NCI-H345 treated with DMSO at 0.1 percent for 48 hours (cell line): ENCODE results near the gene TOP2B.

ENCODE experiments used
- DNase-seq: peaks from one replicate; lab custom pipeline; 2025; ENCODE audit not compliant: unreplicated experiment; lab: John Stamatoyannopoulos, UW

TOP2B gene

DNA sequence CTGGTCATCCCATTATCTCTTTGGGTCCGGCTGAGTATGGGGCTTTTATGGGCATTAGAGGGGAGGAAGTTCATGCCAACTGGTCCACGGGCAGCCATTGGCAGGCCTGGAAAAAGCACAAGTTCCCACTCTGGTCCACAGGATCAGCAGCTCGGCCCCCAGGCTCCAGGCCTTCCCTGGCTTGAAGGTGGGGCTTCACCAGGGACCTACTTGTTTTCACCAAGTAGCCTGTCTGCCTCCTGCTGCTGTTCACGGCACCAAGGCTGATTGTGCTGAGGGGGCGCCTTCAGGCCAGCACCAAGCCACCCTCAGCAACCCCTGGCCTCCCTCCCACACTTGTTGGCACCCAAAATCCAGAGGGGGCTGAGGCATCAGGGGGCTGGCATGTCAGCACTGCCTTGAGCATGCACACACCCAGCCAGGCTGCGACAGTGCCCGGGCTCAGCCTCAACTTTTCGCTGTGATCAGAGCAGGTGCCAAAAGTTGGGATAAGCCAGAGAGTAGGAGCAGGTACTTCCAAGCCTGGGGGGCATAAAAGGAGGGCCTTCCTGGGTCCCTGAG is 9.1 kb upstream of the TOP2B start:
- DNase-seq, result no peak

DNA sequence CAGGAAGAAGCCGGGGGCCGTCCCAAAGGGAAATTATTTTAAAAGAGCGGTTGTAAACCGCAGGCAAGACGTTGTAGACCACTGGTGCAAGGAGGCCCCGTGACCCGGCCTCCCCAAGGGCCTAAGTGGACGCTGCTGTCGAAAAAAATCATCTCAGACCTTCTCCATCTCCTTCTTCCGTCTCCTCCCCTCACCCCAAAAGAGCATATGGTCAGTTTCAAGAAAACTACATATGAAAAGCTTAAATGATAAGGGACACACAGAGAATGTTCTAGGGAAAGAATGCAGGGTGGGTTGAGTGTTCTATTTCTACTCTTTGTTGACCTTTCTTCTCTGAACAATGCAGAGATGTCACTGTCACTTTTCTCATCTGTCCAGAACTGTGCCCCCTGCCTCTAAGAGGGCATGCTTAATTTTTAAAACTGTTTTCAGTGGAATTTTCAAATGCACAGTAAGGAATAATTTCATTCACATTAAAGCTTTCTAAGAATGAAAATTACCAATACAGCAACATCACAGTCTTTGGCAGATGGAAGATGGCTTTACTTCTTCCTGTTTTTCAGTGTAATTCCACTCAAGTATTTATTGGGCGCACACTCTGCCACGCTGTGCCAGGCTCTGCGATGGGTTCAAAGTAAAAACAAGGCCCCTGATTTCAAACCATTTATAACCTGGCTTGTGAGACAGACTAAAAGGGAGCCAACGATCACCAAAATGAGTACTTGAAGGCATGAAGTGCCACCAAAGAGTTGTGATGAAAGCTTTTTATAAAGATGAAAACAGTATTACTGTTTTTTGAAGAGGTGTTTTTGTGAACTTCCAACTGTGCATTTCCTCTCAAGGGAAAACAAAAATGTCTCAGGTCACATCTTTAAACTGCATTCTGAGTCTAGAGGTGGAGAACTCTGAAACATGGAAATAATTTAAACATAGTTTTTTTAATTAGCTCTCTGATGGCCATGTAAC is 891 bp upstream of the TOP2B start:
- no peak for DNase-seq

DNA sequence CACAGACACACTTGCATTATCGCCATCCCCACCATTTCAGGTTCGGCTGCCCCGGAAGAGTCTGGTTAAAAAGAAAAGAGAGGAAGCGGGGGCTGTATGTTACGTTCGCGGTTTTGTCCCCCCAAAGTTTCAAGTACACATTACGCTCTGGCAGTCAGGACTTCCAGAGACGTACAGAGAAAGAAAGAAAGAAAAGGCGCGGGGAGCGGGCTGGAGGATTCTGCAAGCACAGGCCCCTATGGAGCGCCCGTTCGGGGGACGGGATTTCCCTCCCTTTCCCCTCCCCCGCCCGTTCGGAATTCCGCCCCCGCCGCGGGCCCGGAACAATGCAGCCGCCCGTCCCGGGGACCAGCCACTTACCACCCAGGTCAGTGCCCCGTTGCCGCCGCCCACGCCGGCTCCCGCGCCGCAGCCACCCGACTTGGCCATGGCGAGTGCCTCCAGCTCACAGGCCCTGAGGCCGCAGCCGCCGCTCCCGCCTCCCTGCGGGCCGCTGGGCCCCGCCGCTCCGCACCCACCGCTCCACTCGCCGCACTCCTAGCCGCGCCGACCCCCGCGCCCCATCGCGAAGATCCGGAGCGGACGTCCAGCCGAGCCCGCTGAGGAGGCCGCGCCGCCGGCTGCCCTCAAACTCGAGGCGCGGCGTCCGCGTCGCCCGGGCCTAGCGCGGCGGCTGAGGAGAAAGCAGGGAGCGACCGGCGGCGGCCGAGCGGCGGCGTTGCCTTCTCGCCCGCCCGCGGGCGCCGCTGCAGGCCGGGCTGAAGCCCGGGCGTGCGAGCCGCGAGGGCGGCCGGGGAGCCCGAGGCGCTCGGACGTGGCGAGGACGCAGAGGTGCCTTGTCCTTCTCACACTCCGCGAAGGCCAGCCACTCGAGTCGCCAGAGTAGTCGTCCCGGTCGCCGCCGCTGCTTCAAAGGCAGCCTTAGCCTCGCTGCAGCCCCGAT is 567 bp downstream of the TOP2B start:
- DNase-seq, result no peak

DNA sequence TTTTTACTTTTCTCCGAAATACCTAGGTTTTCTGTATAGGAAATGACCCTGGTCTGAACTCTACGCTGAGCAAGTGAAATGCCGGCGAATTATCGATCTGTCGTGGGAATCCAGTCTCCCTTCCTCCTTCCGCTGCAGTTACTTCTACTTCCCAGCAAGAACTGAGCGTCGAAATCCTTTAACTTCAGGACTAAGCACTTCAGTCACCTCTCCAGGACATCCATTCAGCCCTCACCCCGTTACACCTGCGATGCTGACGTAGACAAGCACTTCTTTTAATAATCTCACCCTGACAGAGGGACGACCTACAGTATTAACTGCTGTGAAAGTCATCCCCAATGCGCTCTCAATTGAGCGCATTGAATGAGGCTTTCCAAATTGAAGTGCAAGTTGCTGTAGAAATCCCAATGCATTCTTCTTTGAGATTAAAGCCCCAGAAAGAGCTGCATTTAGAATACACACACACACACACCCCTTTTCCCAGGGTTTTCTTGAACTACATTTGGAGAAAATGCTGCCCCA is 1.3 kb downstream of the TOP2B start:
- peak; percentile 15 for DNase-seq

DNA sequence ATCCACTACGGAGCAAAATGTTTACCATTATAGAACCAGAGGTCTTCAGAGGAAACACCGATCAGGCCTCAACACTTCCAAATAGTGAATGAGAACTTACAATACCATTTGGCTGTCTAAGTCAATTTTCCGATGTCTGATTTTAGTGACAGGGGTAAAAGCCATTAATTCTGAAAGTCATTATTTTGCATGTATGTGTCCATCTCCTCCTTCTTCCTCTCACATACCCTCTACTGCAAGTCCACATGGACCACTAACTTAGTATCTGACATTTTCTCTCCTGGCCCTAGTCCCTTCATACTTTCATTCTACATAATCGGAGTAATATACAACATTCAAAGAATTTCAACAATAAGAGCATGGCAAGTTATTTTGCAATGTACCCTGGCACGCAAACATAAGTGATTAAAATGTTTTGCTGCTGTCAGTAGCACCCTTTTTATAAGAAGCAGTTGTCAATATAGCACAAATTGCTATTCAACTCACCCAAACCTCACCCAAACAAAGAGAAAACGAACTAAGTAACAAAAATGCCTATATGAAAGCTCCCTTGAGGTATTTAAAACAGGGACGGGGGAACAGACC is 1.9 kb downstream of the TOP2B start:
- DNase-seq, result no peak

DNA sequence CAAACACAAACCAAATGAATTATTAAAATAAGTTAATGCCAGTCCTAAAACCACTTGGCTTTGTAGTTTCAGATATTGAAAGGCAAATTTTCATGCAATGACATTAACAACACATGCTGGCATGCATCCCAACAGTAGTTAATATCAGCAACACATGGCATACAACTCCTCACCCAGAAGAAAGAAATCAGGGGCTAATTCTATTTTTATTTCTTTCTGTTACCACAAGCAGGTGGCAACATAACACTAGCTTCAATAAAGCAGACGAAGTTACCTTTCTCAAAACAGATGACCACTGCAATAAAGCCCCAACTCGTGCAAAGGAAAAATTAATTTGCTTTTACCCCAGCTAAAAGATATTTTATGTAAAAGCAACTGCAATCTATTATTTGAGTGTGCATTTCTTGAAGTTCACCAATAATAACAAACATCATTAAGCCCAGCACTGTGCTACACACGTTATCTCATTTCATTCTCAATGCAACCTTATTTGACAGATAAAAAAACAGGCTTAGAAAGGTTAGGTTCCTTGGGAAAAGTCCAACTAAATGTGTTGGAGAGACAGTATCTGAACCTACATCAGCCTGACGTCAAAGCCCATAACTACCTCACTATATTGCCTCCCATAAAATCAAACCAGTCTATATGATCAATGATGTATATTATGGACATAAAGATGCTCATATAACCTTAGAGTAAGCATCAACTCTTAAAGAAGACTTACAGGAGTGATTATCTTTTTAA is 2.8 kb downstream of the TOP2B start:
- DNase-seq, result no peak

DNA sequence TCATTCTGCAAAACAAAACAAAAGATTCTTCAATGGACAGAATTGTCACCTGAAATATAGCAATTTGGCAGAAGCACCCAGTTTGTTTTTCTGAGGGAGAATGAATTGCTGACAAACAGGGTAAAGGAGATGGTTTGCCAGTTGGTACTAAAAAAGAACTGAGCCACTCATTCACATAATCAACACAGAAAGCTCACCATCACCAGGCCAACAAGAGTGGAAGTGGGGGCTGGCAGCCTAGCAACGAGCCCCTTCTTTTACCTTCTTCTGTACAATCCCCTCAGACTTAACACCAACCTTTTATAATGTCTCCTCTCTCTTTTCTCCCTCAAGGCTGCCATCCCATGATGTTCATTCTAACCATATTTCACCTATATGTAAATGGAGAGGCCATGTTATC is 5.9 kb downstream of the TOP2B start:
- no peak for DNase-seq

DNA sequence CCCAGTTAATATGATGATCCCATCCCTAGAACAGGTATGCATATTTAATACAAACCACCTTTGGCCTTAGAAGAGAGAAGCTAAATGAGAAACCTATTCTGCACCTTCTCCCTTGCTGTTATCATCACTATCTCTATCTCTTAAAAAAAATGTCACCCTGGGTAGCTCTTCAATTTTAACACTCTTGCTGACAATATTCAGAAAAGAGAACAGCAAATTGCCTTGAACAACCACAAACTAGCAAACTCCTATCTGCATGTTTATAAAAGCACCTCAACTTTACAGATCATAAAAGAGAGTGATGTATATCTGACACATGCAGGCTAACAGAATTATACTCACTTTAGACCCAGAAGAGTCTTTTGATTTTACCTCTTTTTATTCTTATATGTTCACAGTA is 7.4 kb downstream of the TOP2B start:
- no peak for DNase-seq

DNA sequence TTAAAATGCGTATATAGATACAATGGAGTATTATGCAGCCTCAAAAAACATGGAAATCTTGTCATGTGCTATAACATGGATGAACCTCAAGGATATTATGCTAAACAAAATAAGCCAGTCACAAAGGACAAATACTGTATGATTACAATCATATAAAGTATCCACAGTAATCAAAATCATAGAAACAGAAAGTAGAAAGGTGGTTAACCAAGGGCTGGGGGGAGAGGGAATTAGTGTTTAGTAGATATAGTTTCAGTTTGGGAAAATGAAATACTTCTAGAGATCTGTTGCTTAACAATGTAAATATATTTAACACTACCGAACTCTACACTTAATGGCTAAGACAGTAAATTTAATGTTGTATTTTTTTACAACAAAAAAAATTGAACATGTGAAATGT is 9.0 kb downstream of the TOP2B start:
- DNase-seq, result no peak

DNA sequence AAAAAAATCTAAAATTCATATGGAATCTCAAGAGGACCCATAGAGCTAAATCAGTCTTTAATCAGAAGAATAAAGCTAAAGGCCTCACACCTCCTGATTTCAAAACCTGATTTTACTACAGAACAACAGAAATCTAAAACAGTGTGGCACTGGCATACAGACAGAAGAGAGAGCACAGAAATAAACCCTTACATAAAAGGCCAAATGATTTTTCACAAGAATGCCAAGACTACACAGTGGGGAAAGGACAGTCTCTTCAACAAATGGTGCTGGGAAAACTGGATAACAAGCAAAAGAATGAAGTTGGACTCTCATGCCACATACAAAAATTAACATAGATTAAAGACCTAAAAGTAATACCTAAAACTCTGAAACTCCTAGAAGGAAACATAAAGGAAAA is 10.1 kb downstream of the TOP2B start:
- DNase-seq, result no peak

DNA sequence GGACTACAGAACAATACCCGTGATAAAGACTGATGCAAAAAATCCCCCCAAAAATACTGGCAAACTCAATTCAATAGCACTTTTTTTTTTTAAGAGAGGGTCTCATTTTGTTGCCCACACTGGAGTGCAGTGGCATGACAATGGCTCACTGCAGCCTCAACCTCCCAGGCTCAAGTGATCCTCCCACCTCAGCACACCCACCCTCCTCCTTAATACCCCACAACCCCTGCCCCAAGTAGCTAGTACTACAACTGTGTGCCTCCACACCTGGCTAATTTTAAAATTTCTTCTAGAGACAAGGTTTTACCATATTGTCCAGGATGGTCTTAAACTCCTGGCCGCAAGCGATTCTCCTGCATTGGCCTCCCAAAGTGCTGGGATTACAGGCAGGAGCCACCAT is 11.4 kb downstream of the TOP2B start:
- DNase-seq, result no peak

DNA sequence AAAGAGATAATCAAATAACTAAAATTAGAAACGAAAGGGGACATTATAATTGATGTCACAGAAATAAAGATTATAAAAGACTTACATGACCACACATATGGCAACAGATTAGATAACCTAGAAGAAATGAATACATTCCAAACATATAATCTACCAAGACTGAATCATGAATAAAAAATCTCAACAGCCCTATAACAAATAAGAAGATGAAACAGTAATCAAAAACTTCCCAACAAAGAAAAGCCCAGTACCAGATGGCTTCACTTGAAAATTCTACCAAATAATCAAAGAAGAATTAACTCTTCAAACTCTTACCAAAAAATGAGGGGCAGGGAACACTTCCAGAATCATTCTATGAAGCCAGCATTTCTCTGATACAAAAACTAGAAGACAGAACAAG is 11.8 kb downstream of the TOP2B start:
- DNase-seq, result no peak

DNA sequence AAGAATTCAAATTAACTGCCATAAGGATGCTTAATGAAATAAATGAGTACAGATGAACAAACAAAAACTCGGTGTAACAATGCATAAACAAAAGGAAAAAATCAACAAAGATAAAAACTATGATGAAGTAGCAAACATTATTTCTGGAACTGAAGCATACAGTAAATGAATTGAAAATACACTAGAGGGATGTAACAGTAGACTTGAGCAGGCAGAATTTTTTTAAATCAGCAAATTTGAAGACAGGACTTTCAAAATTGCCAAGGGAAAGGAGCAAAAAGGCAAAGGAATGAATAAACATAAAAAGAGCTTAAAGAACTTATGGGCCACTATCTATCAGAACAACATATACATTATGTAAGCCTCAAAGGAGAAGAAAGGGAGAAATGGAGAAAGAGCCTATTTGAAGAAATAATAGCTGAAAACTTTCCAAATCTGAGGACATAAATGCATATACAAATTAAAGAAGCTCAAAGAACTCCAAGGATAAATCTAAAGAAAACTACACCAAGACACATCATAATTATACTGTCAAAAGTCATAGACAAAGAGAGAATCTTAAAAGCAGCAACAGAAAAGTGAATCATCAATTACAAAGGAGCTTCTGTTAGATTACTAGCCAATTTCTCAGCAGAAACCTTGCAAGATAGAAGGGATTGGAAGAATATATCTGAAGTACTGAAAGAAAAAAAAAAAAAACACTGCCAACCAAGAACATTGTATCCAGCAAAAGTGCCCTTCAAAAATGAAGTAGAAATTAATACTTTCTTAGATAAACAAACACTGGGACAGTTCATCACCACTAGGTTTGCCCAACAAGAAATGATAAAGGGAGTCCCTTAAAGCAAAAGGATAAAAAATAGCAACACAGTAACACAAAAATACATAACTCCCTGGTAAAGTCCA is 15.5 kb downstream of the TOP2B start:
- DNase-seq, result no peak

DNA sequence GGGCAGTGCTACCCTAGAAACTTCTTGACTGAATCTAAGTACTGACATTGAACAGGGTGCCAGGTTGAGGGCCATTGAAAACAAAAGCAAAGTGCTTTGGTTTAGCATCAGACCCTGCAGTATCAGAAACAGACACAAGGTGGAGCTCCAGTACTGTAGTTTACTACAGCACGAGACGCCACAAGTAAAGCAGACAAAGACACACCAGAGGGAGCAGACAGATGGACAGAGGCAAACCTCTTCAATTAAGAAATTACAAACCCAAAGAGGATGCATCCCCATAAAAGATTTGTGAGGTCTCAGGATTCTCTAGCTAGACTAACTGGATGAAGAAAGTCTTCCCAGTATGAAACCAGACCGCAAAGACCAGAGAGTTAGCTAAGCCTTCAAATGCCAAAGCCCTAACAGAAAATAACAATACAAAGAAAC is 16.6 kb downstream of the TOP2B start:
- peak; percentile 41 for DNase-seq

DNA sequence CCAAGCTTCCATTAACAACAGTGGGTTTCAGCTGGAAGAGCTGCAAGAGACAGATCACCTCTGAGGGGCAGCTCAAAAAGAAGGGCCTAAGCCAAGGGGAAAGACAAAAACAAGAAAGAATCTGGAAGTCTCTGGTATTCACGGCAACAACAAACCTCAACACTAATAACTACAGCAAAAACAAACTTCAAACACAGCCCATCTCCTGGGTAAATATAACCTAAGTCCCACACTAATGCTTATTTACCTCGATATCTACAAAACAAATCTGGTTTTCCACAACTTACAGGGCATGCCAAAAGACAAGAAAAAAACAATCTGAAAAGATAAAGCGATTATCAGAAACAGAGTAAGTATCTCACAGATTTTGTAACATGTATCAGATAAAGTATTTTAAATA is 29.7 kb downstream of the TOP2B start:
- no peak for DNase-seq

DNA sequence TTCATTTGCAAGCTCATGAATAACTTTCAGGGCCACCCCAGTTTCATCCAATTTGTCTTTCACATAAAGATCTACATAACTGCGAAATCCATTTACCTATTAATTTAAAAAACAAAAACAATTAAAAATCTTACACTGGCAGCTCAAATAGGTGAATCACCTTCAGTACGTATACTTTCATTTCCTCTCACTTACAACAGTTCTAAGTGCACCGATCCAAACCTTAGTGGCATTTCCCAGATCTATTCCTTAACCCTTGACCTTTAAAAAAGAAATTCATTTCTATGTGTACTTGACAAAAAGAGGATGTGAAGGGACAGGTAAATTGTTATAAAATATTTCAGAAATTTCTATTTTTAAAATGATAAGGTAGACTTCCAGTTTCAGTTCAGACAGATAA is 30.8 kb downstream of the TOP2B start:
- no peak for DNase-seq

DNA sequence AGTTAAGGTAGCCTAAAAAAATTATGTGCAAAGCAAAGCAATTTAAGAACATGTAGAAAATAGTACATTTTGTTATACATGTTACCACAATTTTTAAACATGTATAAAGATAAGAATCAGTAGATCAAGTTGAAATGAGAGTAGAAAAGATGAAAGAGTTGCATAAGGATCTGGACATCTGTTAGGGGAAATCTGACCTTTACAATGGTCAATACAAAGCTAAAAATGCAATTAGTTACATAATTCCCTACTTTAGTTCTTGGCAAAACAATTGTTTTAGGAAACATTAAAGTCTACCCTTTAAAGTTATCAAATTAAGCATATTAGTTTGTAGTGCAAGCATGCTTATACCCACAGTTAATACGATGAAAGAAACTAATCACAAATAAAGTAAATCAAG is 32.7 kb downstream of the TOP2B start:
- no peak for DNase-seq

DNA sequence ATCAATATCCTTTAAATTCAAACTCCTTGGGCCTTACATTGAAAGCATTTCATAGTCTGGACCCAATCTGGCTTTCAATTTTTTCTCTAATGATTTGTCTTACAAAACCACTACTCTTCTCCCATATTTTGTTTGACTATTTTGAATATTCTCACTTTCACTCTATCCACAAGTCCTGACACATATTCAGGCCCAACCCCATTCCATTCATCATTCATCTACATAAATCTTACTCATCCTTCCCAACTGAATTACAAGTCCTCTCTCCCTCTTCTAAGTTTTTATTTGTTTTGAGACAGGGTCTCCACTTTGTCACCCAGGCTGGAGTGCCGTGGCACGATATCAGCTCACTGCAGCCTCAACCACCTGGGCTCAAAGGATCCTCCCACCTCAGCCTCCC is 43.6 kb downstream of the TOP2B start:
- DNase-seq, result no peak

DNA sequence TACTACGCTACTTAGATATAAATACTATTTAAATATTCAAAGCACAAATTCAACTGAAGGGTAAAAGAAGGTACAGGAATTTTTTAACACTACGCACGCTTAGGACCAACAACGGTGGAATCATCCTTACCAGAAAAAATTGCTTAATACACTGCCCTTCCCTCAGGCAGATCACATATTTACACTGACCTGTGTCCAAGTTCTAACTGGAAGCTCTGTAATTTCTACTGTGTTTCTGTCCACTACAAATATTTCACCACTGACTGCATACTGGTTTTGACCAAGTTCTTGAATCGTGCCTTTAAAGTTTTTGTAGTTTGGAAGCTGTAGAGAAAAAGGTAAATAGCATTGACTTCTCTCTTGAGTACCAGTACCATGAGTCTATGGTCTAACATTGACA is 44.2 kb downstream of the TOP2B start:
- no peak for DNase-seq
